GM12801 (cell line): ENCODE data around the gene SPART.

Experiments used
- CTCF ChIP-seq: IDR thresholded peaks from one replicate; pipeline ENCODE4 v1.5.1; 2011; ENCODE audit warnings: control low read depth; ENCODE audit not compliant: insufficient read length; ENCODE audit errors: extremely low read depth

Gene SPART

DNA sequence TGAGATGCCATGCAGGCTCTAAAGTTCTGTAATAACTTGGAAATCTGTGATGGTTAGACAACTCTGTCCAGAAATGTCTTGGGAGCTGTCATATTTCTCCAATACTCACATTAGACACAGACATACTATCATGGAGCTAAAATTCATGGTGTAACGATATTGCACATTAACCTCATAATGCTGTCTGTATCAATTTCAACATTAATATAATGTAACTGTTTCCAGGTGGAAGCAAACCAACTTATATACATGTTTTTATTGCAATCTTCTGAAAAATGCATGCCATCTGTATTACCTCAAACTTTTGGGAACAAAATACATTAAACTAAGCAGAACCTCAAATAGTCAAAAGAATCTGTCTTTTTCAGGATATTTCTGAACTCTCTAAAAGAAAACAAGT lies 14.7 kb upstream of the SPART start:
- TF ChIP-seq CTCF = no peak

- TF ChIP-seq CTCF = no peak
These were observed 13.2 kb upstream of the SPART start for GRCh38 chr13:36359301-36359950.

DNA sequence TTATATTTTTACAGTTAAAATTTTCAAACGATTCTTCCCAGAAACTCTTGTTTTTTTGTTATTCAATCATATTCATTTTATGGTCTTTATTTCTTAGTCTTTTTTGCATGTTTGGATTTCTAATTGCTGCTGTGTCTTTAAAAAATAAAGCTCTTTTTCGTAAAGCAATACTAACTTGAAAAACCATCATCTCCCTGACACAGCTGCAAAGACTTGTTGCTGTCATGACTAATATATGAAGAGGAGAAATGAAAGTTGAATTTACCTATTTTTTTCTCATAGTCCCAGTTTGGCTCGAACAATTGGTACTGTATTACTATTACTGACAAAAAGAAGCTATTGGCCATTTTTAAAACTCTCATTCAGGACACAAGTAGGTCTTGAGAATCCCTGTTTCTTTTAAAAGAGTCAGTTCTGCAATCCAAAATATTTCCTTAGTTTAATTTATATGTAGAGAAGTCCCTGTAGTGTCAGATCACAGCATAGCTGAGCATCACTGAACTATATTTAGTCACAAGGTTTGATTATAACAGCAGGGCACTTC lies 12.1 kb upstream of the SPART start:
- TF ChIP-seq CTCF = no peak

GRCh38 chr13:36357692-36358091 lies 11.5 kb upstream of the SPART start:
- no peak for TF ChIP-seq CTCF

- TF ChIP-seq CTCF = no peak
These were observed 11.0 kb upstream of the SPART start for GRCh38 chr13:36357231-36357630.

GRCh38 chr13:36356058-36356457 lies 9.9 kb upstream of the SPART start:
- TF ChIP-seq CTCF = no peak

DNA sequence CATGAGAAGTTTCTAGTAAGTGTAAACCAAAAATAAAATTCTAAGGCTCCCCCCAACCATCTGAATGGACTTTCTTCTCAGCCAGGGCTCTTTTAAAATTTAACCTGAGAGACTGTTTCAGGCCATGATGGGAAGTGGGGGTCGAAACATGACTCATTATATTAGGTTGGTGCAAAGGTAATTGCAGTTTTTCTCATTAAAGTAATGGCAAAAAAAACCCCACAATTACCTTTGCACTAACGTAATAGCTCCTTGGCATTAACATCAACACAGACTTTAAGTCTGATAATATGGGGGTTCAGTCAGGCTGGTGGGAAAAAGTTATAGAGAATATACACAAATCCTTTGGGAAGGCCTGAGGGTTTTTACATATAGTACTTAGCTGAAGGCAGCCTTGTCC lies 9.4 kb upstream of the SPART start:
- no peak for TF ChIP-seq CTCF
